NT2/D1 (cell line): ENCODE results near the gene MPC1.

ENCODE experiments used
- SUZ12 ChIP-seq: IDR thresholded peaks from 2 replicates; pipeline ENCODE4 v1.6.1; 2011; ENCODE audit not compliant: insufficient read length, insufficient read depth; ENCODE audit errors: extremely low read depth
- YY1 ChIP-seq: IDR thresholded peaks from 2 replicates; pipeline ENCODE4 v1.6.1; 2011; ENCODE audit not compliant: insufficient read length, insufficient read depth
- ZNF274 ChIP-seq: IDR thresholded peaks from 2 replicates; pipeline ENCODE4 v1.6.1; 2011; ENCODE audit warnings: mild to moderate bottlenecking, low read depth, low read length

DNA sequence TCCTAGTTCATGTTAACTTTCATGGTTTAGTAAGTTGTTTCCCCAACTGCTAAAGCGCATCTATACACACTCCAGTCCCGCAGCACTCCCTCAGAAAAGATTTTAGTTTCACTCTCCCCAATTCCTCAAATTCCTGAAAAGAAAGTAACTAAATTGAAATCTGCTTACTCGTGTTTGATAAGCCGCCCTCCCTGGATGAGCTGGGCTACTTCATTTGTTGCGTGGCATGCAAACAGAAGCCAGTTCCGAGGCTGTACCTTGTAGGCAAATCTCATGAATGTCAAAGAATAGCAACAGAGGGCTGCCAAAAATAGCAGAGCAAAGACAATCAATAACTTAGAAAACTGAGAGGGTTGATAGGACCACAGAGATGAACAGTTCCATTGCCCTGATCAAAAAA is 16.9 kb downstream of the MPC1 start:
- TF ChIP-seq ZNF274 (no peak), YY1 (no peak), SUZ12 (no peak)
